SK-N-MC (cell line): ENCODE results near the gene PGAP2.

Source experiments
- DNase-seq: peaks from one replicate; pipeline ENCODE4 v3.0.0-alpha.2; 2011; ENCODE audit warnings: low read depth, low spot score
- H3K27ac ChIP-seq: fragments of 200-600 bp; sonication (generic); 2 replicates; pipeline ENCODE4 v1.5.1; 2016; ENCODE audit warnings: mixed run types
- H3K36me3 ChIP-seq: fragments of 200-600 bp; sonication (generic); 2 replicates; pipeline ENCODE4 v1.6.1; 2017; ENCODE audit warnings: antibody characterized with exemption, low read length, mixed read lengths; ENCODE audit not compliant: insufficient read depth
- H3K4me3 ChIP-seq: fragments of 200-600 bp; sonication (generic); 2 replicates; pipeline ENCODE4 v1.5.1; 2016
- H3K9ac ChIP-seq: fragments of 200-600 bp; sonication (generic); 2 replicates; pipeline ENCODE4 v1.8.0; 2017; ENCODE audit warnings: mixed run types, mixed read lengths; ENCODE audit not compliant: insufficient read length
- H3K9me3 ChIP-seq: fragments of 200-600 bp; sonication (generic); 2 replicates; pipeline ENCODE4 v1.6.1; 2017; ENCODE audit warnings: low read depth, mild to moderate bottlenecking, antibody characterized with exemption, low read length, moderate library complexity, mixed read lengths
- EZH2 ChIP-seq: fragments of 200-600 bp; sonication (generic); IDR thresholded peaks from one replicate; pipeline ENCODE4 v1.6.1; 2017; ENCODE audit warnings: antibody characterized with exemption
- FOXP2 ChIP-seq: optimal IDR thresholded peaks from 2 replicates; pipeline ENCODE3; 2011; ENCODE audit warnings: mild to moderate bottlenecking, moderate library complexity; ENCODE audit not compliant: insufficient read depth; ENCODE audit errors: extremely low read length, control extremely low read depth
- POLR2AphosphoS5 ChIP-seq: IDR thresholded peaks from 2 replicates; pipeline ENCODE4 v1.6.1; 2012; ENCODE audit warnings: mild to moderate bottlenecking, low read depth, low read length, borderline replicate concordance

PGAP2 gene

GRCh38 chr11:3815845-3816244 is 7.5 kb downstream of the PGAP2 start:
- H3K9ac ChIP-seq = no peak overlapping the region

GRCh38 chr11:3816673-3817072 is 8.3 kb downstream of the PGAP2 start:
- Histone ChIP-seq H3K27ac (no peak overlapping the region), H3K9me3 (no peaks in the 10 kb centered on the region), H3K9ac (no peak overlapping the region), H3K4me3 (no peak overlapping the region), H3K36me3 (no peaks in the 10 kb centered on the region)
- DNase-seq = no peak
- no peak for TF ChIP-seq POLR2AphosphoS5
- no peak for TF ChIP-seq FOXP2
- no peak for TF ChIP-seq EZH2

More at GRCh38 chr11:3815845-3816244, 7.5 kb downstream of the PGAP2 start:
- no peak overlapping the region for H3K4me3 ChIP-seq
- DNase-seq = no peak
- TF ChIP-seq FOXP2 (no peak), EZH2 (no peak), POLR2AphosphoS5 (no peak)
- H3K9me3 ChIP-seq = no peaks in the 10 kb centered on the region
- H3K27ac ChIP-seq = no peak overlapping the region
- no peaks in the 10 kb centered on the region for H3K36me3 ChIP-seq

DNA sequence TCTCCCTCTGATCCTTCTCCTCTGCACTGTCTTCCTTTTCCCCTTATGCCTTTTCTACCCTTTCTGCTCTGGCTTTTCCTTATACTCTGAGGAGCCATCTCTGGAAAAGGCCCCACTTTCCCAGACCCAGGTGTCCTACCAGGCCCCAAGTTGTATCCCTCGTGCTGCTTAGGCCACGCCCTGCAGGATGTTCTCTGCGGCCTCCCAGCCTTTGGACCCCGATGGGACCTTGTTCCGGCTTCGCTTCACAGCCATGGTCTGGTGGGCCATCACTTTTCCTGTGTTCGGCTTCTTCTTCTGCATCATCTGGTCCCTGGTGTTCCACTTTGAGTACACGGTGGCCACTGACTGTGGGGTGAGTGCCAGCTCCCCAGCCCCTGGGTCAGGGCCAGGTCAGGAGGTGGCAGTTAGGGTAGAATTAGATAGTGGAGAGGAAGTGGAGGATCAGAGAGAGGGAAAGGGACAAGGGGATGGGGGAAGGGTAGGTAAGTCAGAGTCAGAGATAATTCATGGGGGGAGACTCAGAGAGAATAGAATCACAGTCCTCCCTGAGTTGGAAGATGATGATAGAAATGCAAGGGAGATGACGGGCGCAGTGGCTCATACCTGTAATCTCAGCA is 8.9 kb downstream of the PGAP2 start:
- H3K4me3 ChIP-seq = no peak overlapping the region
- no peak overlapping the region for H3K9ac ChIP-seq
- no peak overlapping the region for H3K27ac ChIP-seq
- H3K36me3 ChIP-seq = no peaks in the 10 kb centered on the region
- H3K9me3 ChIP-seq = no peaks in the 10 kb centered on the region
- TF ChIP-seq FOXP2 (no peak), EZH2 (no peak), POLR2AphosphoS5 (no peak)
- DNase-seq = no peak

GRCh38 chr11:3820971-3821370 is 12.6 kb downstream of the PGAP2 start:
- Histone ChIP-seq H3K4me3 (no peak overlapping the region), H3K27ac (no peak overlapping the region), H3K9ac (no peak overlapping the region), H3K36me3 (0 out of 2 replicates have a peak, but pooled peaks cover 3% of the 10 kb centered on the region), H3K9me3 (no peaks in the 10 kb centered on the region)
- no peak for DNase-seq
- TF ChIP-seq EZH2 (no peak), POLR2AphosphoS5 (no peak), FOXP2 (no peak)

DNA sequence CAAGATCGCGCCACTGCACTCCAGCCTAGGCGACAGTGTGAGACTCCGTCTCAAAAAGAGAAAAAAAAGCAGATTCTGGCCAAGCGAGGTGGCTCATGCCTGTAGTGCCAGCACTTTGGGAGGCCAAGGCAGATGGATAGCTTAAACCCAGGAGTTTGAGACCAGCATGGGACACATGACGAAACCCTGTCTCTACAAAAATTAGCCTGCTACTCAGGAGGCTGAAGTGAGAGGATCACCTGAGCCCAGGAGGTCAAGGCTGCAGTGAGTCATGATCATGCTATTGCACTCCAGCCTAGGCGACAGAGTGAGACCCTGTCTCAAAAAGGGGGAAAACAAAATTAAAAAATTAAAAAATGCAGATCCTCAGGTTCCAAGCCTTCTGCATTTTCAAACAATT is 14.0 kb downstream of the PGAP2 start:
- no peaks in the 10 kb centered on the region for H3K9me3 ChIP-seq
- DNase-seq = no peak
- no peak overlapping the region for H3K9ac ChIP-seq
- no peak overlapping the region for H3K4me3 ChIP-seq
- H3K36me3 ChIP-seq = peaks cover 5% of the 10 kb centered on the region; the same call in 1 of the 2 replicates
- no peak overlapping the region for H3K27ac ChIP-seq
- TF ChIP-seq POLR2AphosphoS5 = no peak
- TF ChIP-seq EZH2 = no peak
- no peak for TF ChIP-seq FOXP2

GRCh38 chr11:3823303-3823702 is 14.9 kb downstream of the PGAP2 start:
- no peaks in the 10 kb centered on the region for H3K9me3 ChIP-seq
- no peak overlapping the region for H3K9ac ChIP-seq
- no peak overlapping the region for H3K27ac ChIP-seq
- TF ChIP-seq POLR2AphosphoS5 (no peak), FOXP2 (no peak), EZH2 (no peak)
- peaks cover 10% of the 10 kb centered on the region; the same call in 1 of the 2 replicates for H3K36me3 ChIP-seq
- no peak overlapping the region for H3K4me3 ChIP-seq
- no peak for DNase-seq

DNA sequence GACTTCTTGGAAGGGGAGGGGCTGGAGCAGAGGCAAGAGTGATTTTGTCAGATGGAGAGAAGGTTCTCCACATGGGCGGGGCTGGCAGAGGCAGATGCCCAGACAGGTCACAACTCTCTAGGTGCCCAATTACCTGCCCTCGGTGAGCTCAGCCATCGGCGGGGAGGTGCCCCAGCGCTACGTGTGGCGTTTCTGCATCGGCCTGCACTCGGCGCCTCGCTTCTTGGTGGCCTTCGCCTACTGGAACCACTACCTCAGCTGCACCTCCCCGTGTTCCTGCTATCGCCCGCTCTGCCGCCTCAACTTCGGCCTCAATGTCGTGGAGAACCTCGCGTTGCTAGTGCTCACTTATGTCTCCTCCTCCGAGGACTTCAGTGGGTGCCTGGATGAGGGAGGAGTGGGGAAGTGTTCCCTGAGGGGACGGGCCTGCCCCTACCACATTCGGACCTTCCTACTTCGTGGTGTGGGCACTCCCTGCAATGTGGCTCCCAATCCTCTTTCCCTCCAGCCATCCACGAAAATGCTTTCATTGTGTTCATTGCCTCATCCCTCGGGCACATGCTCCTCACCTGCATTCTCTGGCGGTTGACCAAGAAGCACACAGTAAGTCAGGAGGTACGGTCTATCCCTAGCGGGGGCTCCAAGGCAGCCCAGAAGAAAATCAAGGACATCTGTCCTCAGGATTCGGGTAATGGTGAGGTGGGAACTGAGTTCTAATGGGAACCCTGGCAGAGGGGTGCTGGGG is 15.6 kb downstream of the PGAP2 start:
- Histone ChIP-seq H3K27ac (no peak overlapping the region), H3K36me3 (peaks cover 10% of the 10 kb centered on the region; the same call in 1 of the 2 replicates), H3K9me3 (no peaks in the 10 kb centered on the region), H3K9ac (no peak overlapping the region), H3K4me3 (no peak overlapping the region)
- DNase-seq = no peak
- TF ChIP-seq FOXP2 (no peak), POLR2AphosphoS5 (no peak), EZH2 (no peak)

DNA sequence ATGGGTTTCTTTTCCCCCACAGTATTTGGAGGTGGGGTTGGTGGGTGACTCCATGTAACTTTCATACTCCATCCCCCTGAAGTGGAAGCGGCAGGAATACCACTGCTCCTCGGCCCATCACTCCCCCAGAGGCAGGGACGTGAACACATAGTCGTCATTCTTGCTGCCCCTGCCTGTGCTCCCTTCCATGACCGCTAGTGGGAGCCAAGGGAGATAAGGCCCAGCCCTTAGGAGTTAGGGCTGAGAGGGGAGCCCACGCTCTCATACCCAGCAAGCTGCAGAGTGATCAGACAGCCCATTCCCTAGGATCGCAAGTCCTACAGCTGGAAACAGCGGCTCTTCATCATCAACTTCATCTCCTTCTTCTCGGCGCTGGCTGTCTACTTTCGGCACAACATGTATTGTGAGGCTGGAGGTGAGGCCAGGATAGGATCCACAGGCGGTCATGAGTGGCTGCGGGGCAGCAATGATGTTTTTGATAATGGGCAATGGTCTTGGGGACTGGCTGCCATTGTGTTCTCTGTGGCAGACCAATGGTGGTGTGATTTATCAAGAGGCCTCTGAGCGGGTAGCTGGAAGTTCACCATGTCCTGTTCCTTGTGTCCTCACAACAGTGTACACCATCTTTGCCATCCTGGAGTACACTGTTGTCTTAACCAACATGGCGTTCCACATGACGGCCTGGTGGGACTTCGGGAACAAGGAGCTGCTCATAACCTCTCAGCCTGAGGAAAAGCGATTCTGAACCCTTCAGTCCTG is 16.5 kb downstream of the PGAP2 start:
- Histone ChIP-seq H3K9ac (no peak overlapping the region), H3K36me3 (peaks cover 10% of the 10 kb centered on the region; the same call in 1 of the 2 replicates), H3K4me3 (no peak overlapping the region), H3K9me3 (no peaks in the 10 kb centered on the region), H3K27ac (no peak overlapping the region)
- TF ChIP-seq POLR2AphosphoS5 = no peak; the same call in 1 of the 2 replicates
- no peak for TF ChIP-seq FOXP2
- TF ChIP-seq EZH2 = no peak
- no peak for DNase-seq
